ENCODE measurements around the gene FBXO30.

- TF ChIP-seq, protein P1, sequence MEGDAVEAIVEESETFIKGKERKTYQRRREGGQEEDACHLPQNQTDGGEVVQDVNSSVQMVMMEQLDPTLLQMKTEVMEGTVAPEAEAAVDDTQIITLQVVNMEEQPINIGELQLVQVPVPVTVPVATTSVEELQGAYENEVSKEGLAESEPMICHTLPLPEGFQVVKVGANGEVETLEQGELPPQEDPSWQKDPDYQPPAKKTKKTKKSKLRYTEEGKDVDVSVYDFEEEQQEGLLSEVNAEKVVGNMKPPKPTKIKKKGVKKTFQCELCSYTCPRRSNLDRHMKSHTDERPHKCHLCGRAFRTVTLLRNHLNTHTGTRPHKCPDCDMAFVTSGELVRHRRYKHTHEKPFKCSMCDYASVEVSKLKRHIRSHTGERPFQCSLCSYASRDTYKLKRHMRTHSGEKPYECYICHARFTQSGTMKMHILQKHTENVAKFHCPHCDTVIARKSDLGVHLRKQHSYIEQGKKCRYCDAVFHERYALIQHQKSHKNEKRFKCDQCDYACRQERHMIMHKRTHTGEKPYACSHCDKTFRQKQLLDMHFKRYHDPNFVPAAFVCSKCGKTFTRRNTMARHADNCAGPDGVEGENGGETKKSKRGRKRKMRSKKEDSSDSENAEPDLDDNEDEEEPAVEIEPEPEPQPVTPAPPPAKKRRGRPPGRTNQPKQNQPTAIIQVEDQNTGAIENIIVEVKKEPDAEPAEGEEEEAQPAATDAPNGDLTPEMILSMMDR (IDR thresholded peaks at IDR 0.05): no peak
- no peak for TF ChIP-seq POLR2A (IDR thresholded peaks at IDR 0.05)
Observed at GRCh38 chr6:145809785-145810184, 4.8 kb downstream of the FBXO30 start.

Measured in body of pancreas (tissue), 4 donors.